Vagina (tissue), 2 donors: ENCODE data around the gene FADD.

Experiments used
- CTCF ChIP-seq, 3 experiments: fragments of 450-650 bp in 2 of 3; fragments of 200-600 bp in 1 of 3; sonication (generic) in 1 of 3; IDR thresholded peaks; one replicate each; pipeline ENCODE4 v1.5.1; 2017 to 2019; ENCODE audit warnings: antibody characterized with exemption in 3 of 3, mild to moderate bottlenecking in 2 of 3, moderate library complexity in 2 of 3
- POLR2A ChIP-seq, 2 donors: fragments of 450-650 bp; IDR thresholded peaks; one replicate each; pipeline ENCODE4 v1.6.1; 2017; ENCODE audit warnings: antibody characterized with exemption in 2 of 2, mild to moderate bottlenecking in 2 of 2, moderate library complexity in 2 of 2

GRCh38 chr11:70183483-70184176 lies 19.5 kb upstream of the FADD start:
- TF ChIP-seq CTCF (IDR thresholded peaks at IDR 0.05) (no peak), POLR2A (IDR thresholded peaks at IDR 0.05) (no peak)
